GOT3 (cell line): Measurements from ENCODE around the gene KIF13A.
"Not testable (repeated sequence)": the region's sequence is repeated elsewhere in the genome, so short reads cannot be mapped to it uniquely, and the experiment has no call there.

Experiments used
- DNase-seq: peaks from one replicate; lab custom pipeline; 2025; ENCODE audit warnings: mixed read lengths; lab: John Stamatoyannopoulos, UW

Gene KIF13A

GRCh38 chr6:17998442-17998841, 11.0 kb upstream of the KIF13A start:
- no peak for DNase-seq

- no peak for DNase-seq
Measured at GRCh38 chr6:17998003-17998402, 10.6 kb upstream of the KIF13A start.

GRCh38 chr6:17995414-17995813, 8.0 kb upstream of the KIF13A start:
- no peak for DNase-seq

- DNase-seq, result no peak
Measured at GRCh38 chr6:17994019-17994418, 6.6 kb upstream of the KIF13A start.

DNA sequence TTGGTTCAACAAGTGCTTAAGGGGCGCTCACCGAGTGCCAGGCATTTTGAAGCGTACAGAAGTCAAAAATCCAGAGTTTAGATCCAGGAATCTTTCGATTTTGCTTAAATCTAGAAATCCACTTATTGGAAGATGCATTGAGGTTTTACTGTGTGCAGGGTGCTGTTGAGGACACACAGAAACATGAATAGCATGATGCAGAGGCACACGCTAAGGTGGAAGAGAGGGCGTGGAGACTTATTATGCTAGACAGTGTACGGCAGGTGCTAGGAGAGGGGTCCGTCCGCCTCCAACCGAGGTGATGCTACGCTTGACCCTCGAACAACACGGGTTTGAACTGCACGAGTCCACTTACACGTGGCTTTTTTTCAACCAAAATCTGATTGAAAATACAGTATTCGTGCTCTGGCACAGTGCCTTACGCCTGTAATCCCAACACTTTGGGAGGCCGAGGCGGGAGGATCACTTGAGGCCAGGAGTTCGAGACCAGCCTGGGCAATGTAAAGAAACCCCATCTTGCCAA, 1.0 kb upstream of the KIF13A start:
- DNase-seq, result no peak

- no peak for DNase-seq
Measured at GRCh38 chr6:17987697-17988421, 424 bp upstream of the KIF13A start.

DNA sequence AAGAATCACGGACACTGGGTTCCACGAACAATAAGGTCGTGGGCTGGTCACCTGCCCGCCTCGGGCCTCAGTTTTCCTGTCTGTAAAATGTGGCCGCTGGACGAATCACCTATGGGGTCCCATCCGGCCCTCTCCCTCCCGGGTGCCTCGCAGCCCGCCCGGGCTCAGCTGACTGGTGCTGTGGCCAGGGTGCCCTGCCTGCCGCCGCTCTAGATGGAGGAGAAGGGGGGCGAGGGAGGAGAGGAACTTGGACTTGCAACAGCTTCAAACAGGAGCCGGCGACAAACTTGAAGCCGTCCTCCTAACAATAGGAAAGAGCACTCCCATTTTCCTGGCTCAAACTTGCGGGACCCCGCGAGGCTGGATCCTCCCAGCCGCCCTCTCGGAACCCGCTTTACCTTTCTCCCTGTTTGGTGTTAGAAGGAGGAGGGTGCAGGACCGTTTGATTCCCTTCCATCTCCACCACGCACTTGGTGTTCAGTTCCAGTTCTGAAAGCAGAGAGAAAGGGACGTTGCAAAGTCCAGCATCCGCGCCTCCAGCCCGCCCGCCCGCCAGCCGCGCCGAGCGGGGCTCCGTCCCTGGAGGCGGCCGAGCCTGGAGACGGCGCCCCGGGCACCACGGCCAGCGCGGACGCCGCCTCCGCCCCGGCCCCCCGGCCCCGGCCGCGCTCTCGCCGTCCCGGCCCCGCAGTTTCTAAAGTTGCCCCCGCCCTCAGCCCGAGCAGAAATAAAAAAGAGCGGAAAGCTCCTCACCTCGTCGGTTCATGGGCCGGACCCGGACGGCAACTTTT, 584 bp downstream of the KIF13A start:
- no peak for DNase-seq

DNA sequence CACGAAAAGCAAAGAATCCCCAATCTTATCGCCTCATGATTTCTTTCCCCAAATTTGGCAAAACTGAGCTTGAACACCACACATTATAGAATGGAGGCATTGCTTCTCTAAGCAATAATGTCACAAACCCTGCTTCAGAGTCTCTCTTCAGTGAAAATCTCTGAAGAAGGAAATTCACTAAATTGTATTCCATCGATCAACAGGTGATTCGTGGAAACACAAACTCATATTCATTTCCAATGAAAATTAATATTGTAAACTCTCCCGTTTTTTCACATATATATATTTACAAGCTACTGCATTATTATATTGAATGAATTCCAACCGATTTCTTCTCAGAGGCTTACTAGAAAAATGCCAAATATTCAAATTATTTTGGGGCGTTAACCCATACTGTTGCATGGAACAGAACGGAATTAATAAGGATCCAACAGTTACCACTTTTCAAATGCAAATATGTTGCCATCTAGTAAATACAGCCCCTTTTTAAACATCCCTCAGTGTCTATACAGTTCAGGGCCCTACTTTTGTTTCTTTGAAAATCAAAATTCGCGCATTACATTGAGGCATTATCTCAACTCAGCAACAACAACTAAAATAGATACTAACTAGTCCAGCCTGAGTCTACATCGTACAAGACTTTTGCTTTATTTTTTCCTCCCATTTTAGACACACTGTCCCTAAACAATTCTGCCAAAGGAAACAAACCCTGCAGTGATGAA, 1.3 kb downstream of the KIF13A start:
- no peak for DNase-seq

DNA sequence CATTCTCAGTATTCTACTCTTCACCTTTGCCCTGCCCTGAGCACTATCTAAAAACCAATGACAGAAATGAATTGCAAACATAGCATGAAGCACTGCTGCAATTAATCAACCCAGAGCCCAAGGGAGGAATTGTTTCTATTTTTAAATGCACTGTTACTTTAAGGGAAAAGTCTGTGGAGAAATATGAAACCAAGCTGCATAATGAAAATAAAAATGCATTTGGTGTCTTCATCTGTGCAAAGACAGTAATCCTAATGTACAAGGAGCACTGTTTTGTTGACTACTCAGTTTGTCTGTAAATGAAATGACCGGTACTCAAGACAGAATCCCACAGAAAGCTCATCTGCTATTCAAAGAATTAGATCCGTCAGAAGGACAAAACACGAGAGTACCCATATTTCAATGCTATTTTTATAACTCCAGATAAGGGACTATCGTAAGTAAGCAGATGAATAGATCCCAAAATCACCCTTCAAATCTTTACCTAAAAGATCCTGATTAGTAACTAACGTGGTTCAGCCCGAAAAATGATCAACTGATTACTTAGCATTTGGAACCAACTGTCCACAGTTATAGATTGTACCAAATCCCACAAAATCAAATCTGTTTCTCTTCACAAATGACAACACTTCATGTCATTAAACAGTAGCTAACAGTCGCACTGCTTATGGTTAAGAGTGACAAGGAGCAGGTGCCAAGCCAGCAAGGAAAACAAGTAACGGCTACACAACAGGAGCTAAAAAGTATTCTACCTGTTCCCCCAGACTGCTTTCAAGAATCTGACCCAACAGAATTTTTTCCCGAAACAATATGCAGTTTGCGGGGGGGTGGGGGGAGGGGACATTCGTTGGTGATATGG, 2.4 kb downstream of the KIF13A start:
- no peak for DNase-seq

DNA sequence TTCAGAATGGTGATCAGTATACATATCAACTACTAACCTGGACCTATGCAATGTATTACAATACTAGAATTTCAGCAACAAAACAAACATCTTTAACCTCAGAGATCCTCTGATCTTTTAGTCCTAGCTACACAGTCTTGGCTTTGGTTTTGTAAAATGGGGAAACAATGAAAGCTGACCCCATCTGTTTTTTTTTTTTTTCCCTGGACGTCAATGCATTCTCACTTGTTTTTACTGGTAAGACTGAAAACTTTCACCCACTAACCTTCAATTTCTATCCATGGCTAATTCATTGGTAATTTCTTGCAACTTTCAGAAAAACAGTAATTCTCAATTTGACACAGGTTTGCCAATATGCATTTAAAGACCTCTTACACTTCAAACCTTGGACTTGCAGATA, 3.0 kb downstream of the KIF13A start:
- no peak for DNase-seq

DNA sequence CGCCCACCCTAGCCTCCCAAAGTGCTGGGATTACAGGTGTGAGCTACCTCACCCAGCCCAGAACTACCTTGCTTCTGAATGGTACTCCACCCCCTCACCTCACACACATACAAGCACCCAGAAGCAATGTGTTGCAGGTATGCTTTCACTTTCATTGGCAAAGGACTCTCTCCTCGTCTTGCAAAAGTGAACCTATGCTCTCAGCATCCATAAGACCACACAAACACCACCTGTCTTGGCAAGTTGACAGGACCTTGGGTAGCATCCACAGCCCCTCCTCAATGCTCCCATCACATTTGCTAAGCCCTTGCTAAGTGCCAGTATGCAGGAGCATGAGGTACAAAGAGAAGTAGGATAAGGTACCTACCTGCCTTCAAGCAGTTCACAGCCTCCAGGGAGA, 3.7 kb downstream of the KIF13A start:
- no peak for DNase-seq

- DNase-seq, result no peak
Measured at GRCh38 chr6:17980329-17980728, 7.1 kb downstream of the KIF13A start.

DNA sequence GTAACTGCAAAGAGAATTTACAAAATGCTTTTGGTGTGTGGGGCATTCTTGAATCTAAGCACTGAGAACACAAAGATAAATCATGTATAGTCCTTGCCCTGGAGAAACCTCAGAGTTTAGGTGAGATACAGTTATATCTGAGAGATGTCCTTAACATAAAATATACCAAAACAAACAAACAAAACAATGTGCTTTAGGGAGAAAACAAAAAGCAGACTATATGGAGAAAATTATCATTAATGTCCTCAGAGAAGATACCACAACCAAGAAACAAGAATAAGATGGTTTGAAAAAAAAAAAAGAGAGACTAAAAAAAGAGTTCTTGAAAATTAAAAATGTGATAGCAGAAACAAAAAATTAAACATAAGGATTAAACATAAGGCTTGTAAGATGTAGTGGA, 8.0 kb downstream of the KIF13A start:
- no peak for DNase-seq

- not testable (repeated sequence) for DNase-seq
Measured at GRCh38 chr6:17976258-17976657, 11.2 kb downstream of the KIF13A start.

DNA sequence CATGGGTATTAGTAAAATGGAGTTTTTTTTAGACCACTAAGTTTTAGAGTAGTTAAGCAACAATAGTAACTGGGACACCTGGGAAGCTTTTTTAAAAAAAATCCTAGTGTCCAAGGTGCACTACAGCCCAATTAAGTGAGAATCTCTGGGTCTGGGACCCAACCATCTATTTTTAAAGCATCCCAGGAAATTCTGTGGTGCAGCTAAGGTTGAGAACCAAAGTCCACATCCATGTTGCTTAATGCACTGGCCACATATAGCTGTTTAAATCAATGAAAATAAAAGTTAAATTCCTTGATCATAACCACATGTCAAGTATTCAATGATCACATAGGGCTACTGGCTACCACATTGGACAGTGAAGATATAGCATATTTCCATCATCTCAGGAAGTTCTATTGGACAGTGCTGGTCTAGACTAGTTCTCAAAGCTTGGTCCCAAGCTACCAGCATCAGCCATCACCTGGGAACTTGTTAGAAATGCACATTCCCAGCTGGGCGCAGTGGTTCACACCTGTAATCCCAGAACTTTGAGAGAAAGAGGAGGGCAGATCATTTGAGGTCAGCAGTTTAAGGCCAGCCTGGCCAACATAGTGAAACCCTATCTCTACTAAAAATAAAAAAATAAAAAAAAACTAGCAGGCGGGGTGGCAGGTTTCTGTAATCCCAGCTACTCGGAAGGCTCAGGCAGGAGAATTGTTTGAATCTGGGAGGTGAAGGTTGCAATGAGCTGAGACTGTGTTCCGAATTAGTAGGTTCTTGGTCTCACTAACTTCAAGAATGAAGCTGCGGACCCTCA, 12.7 kb downstream of the KIF13A start:
- no peak for DNase-seq

DNA sequence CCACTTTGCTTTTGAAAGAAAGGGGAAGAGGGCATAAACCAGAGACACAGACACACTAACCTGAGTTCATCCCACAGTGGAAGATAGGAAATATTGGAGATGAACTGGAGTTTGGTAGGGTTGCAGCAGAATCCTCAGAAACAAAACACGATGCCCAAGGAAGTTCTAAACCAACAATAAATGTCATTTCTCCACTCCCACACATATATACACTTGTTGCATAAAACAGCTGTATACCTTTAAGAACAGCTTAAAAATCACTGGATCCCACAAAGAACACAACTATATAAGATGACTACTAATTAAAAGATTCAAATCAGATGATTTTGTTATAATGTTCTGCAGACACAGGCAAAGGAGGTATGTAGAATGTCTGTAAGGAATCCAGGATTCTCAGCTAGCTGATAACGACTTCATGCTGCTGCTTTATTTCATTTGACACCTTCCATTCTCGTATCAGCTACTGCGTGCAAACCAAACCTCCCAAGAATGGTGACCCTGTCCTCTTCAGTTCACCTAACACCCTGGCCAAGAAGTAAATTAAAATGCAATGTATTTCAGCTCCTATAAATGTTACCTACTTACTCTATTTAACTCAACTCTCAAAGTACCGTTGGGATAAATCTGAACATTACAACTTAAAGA, 14.3 kb downstream of the KIF13A start:
- DNase-seq, result no peak

DNA sequence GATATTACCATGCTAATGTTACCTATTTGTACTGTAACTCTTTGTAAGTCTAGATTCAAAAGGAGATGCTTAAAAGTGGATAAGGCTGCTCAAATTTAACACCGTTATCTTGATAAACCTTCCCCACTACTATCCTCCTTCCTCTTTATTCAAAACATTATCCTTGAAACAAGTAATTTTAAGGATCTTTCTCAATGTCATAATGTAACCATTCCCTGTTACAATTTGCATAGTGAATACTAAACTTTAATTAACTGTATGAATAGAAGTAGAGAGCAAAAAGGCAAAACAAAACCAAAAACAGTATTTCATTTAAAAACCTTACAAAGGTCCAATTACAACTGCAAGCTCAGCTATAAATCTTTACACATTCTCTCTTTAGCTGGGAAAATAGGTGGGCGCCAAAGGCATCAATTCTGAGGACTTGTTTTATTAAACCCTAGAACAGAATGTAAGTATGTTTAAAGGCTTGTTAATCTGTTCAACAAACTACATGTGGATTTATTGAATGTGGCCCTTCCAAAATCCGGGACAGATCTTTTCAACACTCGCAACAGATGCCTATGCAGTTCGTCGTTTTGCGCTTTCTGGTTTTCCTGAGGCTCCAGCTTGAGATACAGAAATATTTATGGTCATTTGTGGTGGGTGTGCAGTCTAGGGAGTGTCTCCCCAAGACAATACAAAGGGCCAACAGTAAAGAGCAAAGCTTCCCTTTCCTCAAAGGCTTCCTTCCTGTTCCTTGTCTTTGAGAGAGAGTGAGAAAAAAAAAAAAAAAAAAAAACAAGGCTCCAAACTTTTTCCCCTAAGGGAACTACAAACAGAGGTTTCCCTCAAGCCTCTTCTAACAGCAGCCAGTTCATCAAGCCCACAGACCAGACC, 15.1 kb downstream of the KIF13A start:
- DNase-seq, result no peak

GRCh38 chr6:17971128-17972073, 16.0 kb downstream of the KIF13A start:
- DNase-seq, result no peak
